Measurements from ENCODE around the gene KLF9.
A peak's percentile ranks its signal among the peaks of the same experiment; 100 is the strongest.

Gene KLF9

DNA sequence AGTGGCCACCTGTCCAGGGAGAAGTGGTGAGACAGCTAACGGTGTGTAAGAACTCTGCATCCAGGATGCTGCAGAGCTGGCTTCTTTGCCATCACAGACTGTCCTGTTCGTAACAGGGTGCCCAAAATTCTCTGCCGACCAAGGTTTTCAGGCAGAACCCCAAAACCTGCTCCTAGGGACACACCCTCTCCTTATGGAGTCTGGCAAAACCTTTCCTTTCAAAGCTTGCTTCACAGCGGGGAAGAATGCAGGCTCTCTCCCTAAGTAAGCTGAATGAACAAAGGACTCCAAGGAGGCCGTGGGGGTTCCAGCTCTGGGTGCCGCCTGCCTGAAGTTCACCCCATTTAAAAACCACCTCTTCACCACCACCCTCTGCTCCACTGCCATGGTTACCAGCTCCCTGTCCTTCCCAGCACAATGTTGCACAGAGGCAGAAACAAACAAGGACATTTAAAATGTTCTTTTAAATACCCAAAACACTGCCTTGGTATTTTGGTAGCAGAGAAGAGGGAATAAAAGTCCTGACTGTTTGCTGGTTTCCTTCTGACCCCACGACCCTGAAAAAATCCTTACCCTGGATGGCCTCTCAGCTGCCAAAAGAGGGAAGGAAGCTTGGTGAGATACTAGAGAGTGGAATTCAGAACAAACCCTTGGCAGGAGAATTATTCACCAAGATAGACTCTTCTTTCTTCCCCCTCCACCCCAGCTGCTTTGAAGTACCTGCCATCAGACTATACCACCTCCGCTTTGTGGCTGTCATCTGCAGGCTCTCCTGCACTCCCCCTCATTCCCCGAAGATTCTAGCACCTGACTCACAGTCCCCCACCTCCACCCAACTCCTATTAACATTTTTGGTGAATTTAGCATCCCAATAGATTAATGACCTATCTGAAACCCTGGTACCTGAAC is 7.1 kb upstream of the KLF9 start:
- DNase-seq = peak; percentile 61 to 68

DNA sequence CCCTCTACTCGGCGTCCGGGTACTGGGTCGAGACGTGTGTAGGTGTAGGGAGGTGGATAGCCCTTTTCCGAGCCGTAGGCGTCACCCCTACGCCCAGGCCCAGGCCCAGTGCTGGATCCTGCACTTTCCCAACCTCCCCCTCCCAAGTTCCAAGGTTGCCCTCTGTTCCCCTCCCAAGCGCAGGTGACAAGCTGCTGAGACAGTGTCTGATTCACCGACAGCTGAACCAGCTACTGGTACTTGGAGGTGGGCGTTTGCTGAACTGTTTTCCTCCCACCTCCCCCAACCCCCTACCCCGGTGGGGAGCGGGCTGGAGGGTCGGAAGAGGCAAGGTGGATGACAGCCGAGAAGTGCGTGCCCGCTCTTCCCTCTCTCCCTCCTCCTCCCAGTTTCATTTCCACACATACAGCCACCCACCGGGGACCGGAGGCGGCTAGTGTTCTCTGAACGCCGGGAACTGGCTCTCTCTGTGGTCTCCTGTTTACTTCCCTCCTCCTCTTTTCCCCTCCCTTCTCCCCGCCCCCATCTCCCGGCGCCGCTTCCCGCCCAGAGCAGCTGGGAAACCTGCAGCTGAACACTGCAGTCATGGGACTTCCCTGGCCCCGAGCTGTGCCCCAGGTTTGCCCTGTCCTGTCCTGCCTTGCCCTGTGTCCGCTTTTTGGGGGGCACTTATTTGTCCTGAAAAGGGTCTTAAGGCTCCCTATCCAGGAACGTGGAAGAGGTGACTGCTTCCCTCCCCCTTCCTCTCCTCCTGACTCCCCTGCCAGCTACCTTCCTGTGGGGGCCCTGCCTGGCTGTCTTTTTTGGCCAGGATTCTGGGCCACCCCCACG is 6.2 kb upstream of the KLF9 start:
- DNase-seq = peak; percentile 50 to 61

DNA sequence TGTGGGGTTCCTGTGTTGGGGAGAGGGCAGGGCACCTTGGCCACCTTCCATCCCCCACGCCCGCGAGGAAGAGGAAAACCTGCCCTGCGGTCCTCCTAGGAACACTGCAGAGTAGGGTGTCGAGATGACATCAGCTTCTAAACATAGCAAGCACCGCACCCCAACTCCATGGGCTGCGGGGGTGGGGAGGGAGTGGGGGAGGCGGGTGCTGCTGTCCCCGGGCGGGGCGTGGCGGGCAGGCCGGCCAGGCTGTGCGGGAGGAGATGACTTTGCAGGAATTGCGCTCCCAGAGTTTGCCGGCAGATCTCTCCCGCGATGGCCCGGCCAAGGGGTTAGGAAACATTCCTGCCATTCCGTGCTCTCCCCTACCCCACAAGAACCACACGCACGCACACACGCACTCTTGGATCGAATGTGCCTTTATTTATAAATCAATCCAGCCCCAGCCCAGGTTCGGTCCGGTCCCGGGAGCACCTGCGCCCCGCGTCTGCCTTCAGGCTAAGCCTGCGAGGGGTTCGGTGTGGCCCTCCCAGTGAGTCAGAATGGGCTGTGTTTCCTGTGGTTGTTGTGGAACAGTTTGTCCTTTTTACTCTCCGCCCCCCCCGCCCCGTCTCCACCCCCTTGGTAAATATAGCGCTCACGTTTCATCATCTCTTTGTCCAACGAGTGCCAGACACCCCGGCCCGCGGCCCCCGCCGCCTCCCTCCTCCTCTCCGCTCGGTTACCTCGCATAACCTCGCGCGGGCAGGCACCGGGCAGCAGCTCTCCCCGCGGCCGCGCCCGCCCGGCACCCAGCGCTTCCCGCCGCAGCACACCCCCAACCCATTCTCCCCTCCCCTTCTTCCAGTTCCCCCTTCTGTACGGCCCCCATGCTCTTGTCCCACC is 5.3 kb upstream of the KLF9 start:
- peak; percentile 86 to 89 for DNase-seq

DNA sequence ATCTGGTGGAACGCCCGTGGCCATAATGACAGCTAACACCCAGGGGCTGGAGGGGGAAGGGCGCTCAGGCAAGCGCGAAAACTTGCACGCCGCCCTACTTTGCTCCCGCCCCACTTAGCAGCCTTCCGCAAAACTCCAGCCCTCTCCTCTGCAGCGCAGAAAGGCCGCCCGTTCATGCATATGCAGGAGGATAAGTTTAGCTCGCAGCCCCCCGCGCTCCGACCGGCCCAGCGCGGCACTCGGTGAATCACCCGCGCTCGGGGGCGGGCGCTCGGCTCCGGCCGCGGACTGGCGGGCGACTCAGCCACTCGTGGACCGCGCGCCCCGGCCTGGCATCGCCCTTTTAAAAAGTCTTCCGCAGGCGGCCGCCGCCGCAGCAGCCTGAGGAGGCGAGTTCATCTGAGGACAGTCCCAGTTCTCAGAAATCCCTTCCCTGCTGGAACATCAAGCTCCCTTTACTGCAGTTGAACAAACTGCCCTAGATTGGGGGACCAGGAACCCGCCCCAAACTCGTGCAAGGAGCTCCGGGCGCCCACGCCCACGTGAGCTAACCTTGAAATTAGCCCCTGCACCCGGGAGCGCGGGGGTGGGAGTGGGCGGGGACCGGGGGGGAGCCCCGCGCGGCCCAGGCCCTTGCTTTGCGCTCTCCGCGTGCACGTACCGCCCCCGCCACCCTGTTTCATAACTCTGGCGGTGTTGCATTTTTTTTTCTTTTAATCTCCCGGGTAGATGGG is 4.5 kb upstream of the KLF9 start:
- peak; percentile 85 to 89 for DNase-seq

DNA sequence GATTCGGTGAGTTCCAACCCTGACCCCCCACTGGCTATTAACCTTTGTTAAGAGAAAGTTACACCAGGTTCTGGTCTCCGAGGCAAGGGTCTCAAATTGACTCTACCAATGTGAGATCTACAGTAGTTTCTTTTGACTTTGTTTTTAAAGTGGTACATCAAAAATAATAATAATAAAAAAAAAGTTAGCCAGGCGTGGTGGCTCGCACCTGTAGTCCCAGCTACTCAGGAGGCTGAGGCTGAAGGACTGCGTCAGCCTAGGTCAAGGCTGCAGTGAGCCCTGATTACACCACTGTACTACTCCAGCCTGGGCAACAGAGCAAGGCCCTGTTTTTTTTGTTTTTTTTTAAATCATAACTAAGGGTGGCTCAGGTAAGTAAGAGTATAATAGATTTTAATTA is 1.0 kb upstream of the KLF9 start:
- no peak for DNase-seq

DNA sequence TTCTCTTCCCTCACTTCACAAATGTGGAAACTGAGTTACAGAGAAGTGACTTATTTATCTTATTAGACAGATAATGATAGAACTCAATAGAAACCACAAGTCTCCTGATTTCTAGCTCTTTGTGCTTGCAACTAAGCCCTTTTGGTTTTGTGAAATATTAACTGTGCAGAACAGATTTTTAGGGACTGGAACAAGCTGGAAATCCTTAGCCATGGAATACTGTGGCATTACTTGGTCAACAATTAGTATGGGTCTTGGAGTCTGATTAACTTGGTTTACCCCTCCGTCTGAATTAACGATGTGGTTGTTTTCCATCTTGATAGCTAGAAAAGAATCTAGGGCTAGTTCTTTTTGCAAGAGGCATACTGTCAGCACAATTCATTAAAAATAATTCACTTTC is 584 bp upstream of the KLF9 start:
- no peak for DNase-seq

DNA sequence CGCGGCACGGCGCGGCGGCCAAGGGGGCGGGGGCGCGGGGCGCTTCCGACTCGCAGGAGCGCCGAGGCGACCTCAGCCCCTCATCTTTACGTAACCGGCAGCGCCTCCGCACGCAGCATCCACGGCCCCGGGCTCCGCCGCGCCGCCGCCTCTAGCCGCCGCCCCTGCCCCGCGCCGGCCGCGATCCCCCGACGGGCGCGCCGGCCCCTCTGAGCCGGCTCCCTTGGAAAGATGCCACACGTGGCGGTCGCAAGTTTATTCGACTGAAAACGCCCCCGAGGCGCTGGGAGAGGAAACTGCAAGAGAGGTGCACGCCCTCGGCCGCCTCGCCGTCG is 1.0 kb downstream of the KLF9 start:
- no peak for DNase-seq

DNA sequence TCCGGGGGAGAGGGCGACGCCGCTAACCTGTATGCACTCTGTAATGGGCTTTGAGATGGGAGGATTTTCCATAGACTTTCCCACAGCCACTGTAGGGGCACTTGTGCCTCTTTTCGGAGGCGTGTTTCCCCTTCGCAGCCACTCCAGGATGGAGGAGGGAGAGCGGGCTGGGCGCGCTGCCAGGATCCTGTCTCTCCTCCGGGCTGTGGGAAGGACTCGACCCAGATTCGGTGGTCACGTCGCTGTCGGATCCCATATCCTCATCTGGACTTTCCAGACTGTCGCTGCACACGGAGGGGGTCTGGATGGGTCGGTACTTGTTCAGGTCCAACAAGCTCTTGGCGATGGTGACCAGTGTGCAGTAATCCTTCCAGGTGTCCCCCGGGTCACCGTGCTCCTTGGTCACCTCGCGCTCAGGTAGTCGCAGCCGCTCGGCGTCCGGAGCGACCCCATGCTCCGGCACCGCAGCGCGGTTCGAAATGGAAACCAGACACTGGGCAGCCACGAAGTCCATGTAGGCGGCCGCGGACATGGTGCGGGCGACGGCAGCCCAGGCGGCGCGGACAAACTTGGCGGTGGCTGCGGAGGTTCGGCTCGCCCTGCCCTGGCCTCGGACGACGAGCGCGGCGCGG is 1.5 kb downstream of the KLF9 start:
- peak; percentile 22 to 23 for DNase-seq

DNA sequence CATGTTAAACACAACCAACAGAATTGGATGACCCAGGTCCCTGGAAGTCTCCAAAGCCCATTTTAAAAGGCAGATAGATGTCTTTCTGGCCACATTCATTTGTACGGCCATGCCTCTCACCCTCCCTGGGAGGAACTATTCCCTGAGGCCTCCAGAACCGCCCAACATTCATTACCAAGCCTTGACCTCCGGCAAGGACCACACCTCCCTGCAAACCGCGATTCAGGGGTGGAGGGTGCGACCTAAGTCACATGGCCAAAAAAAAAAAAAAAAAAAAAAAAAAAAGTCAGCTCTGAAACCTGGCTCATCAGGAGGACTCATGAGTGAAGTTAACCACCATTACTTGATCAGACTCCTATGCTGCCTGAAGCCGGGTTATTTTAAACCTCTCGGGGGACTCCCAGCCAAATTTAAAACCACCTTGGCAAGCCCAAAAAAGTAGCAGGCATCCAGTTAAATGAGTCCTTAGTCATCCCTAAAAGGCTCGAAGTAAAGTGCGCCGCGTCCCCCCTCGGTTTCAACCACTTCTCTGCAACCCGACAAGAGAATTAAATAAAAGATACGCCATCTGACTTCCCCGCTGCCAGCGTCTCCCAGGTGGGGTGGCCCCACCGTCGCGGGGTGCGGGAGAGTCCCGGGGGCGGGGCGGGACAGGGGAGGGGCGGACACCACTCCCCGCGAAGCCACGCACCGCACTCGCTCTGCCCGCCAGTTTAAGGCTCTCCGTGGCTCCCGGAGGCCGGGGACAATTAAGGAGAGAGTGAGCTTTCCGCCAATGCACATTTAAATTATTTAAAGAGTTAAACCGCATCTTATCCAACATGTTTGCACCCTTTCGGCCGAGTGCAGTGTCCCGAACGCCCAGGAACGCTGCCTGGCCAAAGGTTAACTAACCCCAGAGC is 2.3 kb downstream of the KLF9 start:
- peak; percentile 62 to 66 for DNase-seq

DNA sequence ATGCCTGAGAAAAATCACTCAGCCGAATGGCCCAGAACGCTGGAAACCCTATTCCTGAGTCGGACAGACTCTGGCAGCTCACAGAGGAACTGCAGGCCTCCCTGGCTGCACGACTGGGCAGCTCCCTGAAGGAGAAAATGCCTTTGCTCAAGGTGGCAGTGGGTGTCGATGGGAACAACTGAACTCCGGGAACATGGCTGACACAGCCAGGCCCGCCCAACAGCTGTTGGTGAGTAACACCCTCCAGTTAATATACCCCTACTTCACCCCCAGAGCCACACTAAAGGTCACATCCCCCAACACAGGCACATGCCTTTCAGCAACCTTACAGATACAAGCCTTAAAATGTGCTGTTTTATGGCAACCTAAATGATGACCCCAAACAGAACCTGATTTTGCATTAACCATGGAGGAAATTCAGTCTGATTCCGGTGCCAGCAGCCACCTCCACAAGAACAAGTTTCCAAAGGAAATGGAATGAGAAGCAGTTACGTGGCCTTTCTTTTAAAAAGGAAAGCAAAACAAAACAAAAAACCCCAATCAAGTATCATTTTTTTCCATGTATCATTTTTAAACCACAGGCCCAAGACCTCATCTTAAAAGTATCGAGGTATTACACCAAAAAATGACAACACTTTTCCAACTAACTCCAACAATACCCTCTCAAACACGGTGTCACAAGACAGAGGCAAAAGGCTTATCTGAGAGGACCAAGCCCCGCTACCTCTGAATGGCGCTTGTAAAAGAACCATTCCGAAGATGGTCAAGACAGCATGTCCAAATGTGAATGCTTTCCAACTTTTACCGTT is 3.1 kb downstream of the KLF9 start:
- peak; percentile 41 to 49 for DNase-seq

DNA sequence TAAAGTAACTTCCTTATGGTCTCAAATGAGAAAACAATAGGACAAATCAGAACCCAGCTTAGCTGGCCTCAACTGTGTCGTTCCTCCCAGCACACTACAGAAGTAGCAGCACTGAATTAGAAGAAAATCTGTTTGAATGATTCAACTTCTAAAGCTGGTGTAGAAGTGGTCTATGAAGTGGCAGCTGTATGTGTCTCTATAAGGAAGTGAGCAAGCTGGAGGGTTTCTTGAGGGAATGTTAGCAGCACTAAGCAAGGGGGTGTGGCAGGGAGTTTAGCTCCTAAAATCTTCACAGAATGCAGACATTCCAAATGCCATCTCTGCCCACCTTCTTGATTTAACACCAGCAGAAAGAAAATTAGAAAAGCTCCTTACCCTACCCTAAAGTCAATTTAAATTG is 4.1 kb downstream of the KLF9 start:
- DNase-seq = no peak

DNA sequence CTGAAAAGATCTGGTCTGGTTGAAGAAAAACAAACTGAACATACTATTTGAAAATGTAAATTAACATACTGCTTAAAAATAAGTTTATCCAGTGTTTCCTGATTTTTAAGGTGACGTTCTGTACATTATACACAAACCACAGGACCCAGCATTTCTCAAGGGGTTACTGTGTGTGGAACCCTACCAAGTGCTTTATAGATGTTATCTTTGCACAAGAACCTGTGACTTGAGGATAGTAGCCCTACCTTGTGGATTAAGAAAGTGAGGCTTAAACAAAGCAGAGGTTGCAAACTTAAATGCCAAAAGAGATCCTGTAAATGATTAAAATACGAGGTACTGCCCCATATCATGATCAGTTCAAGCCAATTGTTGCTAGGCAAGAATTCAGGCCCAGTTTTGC is 4.7 kb downstream of the KLF9 start:
- DNase-seq = no peak

DNA sequence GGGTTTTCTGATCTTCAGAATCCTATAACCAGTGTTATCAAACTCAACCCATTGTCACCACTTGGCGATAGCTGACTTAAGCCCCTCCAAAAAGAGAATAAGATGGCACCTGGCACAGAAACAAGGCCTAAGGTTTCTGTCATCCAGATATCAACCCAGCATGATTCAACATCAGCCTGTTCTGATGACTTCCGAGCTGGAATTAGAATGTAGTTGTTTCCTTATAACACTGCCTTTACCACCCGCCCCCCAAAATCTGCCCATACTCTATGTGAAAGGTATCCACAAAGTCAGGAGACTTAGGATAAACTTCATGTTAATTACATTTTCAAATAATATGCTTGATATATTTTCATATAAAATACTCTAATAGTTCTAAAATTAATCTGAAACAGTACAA is 5.2 kb downstream of the KLF9 start:
- no peak for DNase-seq

DNA sequence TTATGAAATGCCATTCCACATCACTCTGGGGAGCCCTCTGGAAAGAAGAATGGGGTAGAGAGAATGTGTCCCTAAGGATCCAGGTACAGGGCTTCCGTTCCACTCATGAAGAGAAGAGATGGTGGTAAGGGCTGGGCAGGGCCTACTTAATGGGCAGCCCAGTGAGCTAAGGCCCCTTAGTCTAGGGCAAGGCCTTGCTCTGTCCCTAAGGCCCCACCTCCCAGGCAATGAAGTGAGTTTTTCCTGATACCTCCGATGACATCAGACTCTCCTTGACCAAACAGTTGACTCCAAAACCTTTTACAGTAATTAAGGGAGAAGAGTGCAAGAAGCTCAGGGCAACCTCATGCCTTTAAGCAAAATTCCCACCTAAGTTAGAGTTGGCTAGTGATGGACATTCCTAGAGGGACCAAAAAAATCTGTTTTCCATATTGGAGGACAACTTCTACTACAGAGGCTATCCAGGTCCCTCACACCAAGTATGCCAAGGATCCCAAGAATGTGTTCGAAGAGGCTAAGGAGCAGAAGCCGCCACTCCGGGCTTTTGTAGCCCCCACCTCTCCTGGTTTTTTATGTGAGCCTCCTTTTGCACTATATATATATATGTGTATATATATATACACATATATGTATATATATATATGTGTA is 5.9 kb downstream of the KLF9 start:
- no peak for DNase-seq

DNA sequence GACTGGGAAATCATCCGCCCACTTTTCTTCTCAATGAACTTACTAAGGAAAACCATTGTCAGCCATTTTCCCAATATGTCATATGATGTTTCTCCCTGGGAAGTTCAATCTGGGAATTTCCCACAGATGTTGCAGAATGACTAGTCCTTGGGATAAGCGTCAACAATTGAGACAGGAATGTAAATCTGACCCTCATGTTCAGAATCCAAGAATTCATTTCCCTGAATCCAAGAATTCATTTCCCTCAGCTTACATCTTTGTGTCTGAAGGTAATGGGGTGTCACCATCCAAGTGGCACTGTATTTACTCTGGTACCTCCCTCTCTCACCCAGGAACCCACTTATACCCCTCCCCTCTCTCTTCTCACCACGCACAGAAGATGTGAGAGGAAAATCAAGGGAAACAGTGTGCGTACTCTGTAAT is 7.4 kb downstream of the KLF9 start:
- no peak for DNase-seq

DNA sequence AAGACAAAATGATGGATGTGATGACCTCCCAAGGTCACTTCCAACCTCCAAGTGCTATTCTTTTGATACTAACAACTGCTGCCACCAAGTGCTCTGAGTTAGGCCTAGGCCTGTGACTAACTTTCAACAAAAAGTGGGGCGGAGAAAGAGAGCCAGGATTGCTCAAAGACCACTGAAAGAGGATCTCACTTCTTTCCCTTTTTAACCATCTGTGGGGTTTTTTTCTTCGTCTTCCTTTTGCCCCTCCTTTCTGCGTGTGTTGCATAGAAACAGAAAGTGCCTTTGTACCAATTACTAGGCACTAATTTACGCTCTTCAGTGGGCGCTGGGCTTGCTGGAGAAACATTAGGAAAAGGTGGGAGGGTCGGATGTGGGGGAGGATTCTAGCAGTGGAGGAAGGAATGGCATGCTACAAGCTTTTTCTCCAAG is 8.0 kb downstream of the KLF9 start:
- DNase-seq = no peak

DNA sequence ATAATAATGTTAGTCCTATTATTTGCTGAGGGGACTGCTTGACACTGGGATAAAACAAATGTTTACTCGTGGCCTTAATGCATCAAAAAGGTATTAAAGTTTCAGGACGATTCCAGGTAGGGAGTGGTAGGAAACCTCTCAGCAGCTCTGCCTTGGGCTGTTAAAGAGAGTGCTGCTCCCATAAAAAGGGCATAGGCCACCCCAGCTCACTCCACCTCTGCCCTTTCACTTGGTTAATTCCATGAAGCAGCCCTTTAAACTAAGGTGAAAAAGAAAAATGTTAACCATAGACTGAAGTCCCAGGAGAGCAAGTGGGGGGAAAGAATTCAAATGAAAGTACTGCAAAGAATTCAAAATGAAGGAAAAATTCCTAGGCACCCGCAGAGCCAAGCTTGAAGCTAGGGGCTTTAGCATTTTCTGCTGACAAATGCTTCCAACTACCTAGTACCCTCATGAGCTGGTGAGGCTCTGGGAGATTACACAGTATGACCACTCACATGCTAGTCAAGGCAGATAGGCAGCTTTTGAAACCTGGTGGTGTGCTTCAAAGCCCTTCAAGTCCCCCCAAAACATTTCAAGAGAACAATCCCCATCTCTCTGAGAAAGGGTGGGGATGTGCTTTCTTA is 8.5 kb downstream of the KLF9 start:
- no peak for DNase-seq

DNA sequence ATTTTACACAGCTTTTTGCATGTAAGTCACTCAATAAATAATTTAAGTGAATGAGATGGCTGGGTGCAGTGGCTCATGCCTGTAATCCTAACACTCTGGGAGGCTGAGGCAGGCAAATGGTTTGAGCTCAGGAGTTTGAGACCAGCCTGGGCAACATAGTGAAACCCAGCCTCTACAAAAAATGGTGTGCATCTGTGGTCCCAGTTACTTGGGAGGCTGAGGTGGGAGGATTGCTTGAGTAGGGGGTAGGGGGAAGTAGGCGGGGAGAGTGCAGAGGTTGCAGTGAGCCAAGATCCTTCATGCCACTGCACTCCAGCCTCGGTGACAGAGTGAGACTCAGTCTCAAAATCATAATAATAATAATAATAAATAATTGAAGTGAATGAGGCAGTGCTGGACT is 10.2 kb downstream of the KLF9 start:
- DNase-seq = no peak

DNA sequence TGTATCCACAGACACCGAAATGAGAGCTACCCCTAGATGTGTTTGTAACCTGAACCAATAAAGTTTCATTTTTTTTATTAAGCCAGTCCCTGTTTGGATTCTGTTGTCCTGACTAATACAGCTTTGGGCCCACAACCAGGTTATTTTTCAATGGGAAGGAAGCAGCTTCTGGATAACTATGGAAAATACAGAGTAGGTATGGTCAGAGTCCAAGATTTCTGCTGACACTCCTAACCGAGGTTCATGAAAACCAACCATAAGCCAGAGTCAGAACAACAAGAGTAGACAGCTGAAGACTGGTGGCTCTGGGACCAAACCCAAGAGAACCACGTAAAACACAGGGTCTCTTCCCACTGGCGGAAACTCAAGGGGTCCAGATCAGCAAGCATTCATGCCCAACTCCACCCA is 10.8 kb downstream of the KLF9 start:
- DNase-seq = no peak
